ENCODE results near the gene SCRN1. TPM values are rescaled to one million over a fixed set of nuclear protein-coding genes. Genes with fewer than 3 reads are reported as not detected.

Gene SCRN1
- total and polyA plus RNA-seq, 2 of the 13 experiments (the other 11 are each of a cell fraction or from before 2014, with no cell fraction given) = 43.2 to 49.8 TPM

DNA sequence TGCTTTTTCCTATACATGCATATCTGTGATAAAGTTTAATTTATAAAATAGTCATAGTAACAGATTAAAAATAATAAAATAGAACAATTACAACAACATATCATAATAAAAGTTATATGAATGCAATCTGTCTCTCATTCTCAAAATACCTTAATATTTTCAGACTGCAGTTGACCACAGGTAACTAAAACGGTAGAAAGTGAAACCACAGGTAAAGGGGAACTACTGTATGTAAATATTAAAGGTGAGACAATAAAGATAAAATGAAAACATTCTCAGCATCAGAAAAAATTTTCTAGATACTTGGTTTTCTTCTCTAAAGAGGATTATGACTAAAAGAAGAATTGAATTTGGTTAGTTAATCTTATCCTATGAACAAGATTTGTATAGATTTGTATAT, 30.9 kb upstream of the SCRN1 start (continued):
- TF ChIP-seq, protein P1, sequence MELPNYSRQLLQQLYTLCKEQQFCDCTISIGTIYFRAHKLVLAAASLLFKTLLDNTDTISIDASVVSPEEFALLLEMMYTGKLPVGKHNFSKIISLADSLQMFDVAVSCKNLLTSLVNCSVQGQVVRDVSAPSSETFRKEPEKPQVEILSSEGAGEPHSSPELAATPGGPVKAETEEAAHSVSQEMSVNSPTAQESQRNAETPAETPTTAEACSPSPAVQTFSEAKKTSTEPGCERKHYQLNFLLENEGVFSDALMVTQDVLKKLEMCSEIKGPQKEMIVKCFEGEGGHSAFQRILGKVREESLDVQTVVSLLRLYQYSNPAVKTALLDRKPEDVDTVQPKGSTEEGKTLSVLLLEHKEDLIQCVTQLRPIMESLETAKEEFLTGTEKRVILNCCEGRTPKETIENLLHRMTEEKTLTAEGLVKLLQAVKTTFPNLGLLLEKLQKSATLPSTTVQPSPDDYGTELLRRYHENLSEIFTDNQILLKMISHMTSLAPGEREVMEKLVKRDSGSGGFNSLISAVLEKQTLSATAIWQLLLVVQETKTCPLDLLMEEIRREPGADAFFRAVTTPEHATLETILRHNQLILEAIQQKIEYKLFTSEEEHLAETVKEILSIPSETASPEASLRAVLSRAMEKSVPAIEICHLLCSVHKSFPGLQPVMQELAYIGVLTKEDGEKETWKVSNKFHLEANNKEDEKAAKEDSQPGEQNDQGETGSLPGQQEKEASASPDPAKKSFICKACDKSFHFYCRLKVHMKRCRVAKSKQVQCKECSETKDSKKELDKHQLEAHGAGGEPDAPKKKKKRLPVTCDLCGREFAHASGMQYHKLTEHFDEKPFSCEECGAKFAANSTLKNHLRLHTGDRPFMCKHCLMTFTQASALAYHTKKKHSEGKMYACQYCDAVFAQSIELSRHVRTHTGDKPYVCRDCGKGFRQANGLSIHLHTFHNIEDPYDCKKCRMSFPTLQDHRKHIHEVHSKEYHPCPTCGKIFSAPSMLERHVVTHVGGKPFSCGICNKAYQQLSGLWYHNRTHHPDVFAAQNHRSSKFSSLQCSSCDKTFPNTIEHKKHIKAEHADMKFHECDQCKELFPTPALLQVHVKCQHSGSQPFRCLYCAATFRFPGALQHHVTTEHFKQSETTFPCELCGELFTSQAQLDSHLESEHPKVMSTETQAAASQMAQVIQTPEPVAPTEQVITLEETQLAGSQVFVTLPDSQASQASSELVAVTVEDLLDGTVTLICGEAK (IDR thresholded peaks at IDR 0.05) = no peak
- TF ChIP-seq, protein P1 (CRISPR knock-in tag; IDR thresholded peaks at IDR 0.05) = no peak
- TF ChIP-seq, protein P2, sequence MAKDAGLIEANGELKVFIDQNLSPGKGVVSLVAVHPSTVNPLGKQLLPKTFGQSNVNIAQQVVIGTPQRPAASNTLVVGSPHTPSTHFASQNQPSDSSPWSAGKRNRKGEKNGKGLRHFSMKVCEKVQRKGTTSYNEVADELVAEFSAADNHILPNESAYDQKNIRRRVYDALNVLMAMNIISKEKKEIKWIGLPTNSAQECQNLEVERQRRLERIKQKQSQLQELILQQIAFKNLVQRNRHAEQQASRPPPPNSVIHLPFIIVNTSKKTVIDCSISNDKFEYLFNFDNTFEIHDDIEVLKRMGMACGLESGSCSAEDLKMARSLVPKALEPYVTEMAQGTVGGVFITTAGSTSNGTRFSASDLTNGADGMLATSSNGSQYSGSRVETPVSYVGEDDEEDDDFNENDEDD (CRISPR knock-in tag; IDR thresholded peaks at IDR 0.05; ENCODE audit: borderline replicate concordance) = no peak
- TF ChIP-seq FOXA3 (CRISPR knock-in tag; IDR thresholded peaks at IDR 0.05) (no peak), RBAK (CRISPR knock-in tag; IDR thresholded peaks at IDR 0.05) (no peak), ZNF720 (CRISPR knock-in tag; IDR thresholded peaks at IDR 0.05) (no peak), CREM (IDR thresholded peaks at IDR 0.05) (no peak), CREM (CRISPR knock-in tag; IDR thresholded peaks at IDR 0.05) (no peak), ZNF546 (CRISPR knock-in tag; conservative IDR thresholded peaks at IDR 0.05) (no peak)

Measured in HepG2 (cell line).